ENCODE data around the gene KRT82.

DNA sequence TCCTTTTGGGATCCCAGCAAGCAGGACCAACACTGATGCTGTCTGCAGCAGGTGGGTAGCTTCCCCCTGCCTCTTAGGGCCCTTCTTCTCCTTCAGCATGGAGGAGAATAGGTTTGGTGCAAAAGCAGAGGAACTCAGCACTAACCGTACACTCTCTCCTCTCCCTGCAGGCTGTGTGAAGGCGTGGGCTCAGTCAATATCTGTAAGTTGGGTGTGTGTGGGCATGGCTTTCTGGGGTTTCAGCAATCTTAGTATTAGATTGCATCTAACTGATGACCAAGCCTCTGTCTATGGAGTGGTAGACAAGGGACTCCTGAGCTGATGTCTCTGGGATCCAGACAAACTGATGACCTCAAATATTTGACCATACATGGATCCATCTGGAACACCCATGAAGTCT, 53.2 kb downstream of the KRT82 start:
- TF ChIP-seq CTCF (IDR thresholded peaks at IDR 0.05): no peak
- no peak for TF ChIP-seq POLR2A (IDR thresholded peaks at IDR 0.05)

All from lower leg skin (tissue), 3 donors.